ENCODE data around the gene AFF3.
"Not testable (repeated sequence)": the region's sequence is repeated elsewhere in the genome, so short reads cannot be mapped to it uniquely, and the experiment has no call there.

AFF3 gene

GRCh38 chr2:100142393-100142792 lies at the start of gene AFF3:
Gene AFF3, minus strand, starts transcription at chr2:100142590. Its CDS starts 38,136 bp downstream, at chr2:100104454.
- DNase-seq (ENCODE audit: low spot score): no peak

DNA sequence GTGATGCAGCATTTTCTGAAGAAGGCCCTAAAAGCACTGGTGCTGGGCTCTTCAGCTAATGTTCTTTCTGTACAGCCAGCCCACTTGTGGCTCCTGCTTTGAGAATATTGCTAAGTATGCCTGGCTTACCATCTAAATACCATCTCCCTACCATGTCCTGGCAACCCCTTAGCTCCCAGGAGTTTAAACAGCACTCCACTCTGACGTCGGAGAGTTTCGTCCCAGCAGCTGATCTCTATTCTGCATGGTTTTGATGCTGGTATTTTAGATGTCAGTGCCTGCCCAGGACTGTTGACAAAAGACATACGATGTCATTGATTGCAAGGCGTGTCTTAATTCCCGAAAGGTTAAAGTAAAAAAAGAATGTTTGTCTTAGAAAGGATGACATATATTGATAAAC lies 47.0 kb upstream of the AFF3 start:
- no peak for DNase-seq (ENCODE audit: low spot score)

- no peak for DNase-seq (ENCODE audit: low spot score)
Measured at GRCh38 chr2:100188326-100188725, 45.9 kb upstream of the AFF3 start.

- DNase-seq (ENCODE audit: low spot score): no peak
Measured at GRCh38 chr2:100186126-100186525, 43.7 kb upstream of the AFF3 start.

DNA sequence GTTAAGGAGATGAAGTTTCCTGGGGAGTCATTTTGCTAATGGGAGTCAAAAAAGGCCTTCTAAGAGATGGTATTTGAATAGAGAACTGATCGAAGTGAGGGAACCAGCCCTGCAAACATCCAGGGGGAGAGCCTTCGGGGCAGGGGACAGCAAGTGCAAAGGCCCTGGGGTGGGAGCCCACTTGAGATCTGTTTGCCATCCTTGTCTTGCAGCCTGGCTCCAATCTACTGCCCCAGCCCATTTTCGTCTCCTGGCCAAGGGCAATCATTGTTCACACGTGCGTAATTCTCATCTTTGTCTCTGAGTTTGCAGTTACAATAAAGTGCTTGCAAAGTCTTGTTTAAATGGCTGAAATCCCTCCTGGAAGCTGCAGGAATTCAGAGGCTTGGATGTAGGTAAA lies 43.1 kb upstream of the AFF3 start:
- no peak for DNase-seq (ENCODE audit: low spot score)

DNA sequence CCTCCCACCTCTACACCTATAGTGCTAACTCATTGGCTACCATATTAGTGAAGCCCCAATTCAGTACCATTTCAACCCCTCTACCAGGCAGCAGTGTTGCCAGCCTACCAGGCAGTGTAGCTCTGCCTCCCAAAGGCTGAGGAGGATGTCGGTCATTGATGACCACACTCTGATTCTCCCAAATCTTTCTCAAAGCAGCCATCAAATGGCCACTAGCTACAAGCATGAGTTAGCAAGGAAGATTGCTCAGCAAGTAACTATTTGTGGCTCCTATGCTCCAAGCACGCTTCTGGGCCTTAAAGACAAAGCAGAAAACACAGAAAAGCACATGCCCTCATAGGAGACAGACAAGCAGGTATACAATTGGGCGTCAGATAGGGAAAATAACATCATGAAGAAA lies 42.7 kb upstream of the AFF3 start:
- no peak for DNase-seq (ENCODE audit: low spot score)

- DNase-seq (ENCODE audit: low spot score): no peak
Measured at GRCh38 chr2:100184055-100184737, 41.8 kb upstream of the AFF3 start.

DNA sequence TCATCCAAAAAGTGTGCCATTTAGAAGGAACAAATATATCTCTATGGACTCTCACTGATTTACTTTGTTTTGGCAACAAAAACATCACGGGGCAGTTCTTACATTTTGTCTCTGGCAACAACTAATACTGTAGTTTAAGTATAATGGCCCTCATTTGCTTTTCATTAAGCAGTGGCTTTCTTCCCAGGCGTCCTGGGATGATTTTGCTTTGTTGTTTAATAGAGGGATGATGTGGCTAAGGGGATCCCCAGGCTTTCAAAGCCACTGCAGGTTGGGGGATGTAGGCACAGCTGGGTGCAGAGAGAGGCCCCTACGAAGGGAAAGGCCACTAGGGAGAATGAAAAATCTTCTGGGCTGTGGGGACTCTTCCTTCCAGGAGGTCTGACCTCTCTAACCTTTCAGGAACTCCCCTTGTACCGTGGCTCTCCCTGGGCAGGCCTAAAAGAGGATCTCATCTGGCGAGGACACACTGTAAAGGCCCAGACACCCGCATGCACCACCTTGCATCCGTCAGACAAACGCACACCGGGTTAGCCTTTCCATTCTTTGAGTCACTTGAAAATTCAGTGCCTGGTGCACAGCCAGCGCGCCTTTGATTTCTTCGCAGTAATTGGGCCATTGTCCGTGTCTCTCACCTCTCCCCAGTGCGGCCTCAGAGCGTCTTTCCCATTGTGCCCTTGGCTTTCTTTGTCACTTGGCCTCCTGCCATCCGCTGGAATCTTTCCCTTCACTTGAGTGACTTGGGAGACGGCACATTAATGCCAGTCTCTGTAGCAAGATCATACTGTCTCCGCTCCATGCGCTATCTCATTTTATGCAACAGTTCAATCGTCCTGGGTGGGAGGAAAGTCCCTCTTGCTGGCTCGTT lies 40.3 kb upstream of the AFF3 start:
- no peak for DNase-seq (ENCODE audit: low spot score)

- DNase-seq (ENCODE audit: low spot score): no peak
Measured at GRCh38 chr2:100180503-100180902, 38.1 kb upstream of the AFF3 start.

DNA sequence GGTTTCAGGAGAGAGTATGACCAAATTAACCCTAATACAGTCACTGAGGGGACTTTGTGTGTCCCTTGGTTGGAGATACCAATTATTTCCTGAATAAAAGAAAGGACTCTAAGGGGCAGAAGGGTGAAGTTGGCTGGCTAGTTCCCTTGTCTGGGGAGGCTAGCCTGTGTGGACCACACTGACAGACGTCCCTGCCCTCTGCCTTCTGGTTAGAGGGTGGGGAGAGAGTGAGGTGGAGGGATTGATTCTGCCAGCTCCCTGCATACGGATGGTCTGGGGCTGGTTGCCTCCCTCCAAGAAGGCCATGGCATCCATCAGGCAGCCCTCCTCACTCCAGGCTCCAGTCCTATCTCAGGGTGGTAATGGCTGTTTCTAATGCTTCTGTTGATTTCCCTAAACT lies 37.4 kb upstream of the AFF3 start:
- no peak for DNase-seq (ENCODE audit: low spot score)

GRCh38 chr2:100178864-100179263 lies 36.5 kb upstream of the AFF3 start:
- no peak for DNase-seq (ENCODE audit: low spot score)

GRCh38 chr2:100178085-100178788 lies 35.8 kb upstream of the AFF3 start:
- DNase-seq (ENCODE audit: low spot score): peak; percentile 64

GRCh38 chr2:100176925-100177324 lies 34.5 kb upstream of the AFF3 start:
- DNase-seq (ENCODE audit: low spot score): no peak

- no peak for DNase-seq (ENCODE audit: low spot score)
Measured at GRCh38 chr2:100174026-100174431, 31.6 kb upstream of the AFF3 start.

DNA sequence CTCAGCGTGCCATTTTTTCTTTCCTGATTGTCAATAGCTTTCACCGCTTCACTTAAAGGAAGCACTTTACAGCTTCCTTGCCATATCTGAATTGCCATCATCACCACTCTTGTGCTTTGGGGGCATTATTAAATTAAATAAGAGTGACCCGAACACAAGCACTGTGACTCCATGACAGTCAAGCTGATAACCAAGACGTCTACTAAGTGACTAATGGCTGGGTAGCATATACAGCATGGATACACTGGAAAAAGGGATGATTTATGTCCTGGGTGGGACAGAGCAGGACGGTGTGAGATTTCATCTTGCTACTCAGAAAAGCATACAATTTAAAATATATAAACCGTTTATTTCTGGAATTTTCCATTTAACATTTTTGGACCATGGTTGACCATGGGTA lies 24.3 kb upstream of the AFF3 start:
- no peak for DNase-seq (ENCODE audit: low spot score)

DNA sequence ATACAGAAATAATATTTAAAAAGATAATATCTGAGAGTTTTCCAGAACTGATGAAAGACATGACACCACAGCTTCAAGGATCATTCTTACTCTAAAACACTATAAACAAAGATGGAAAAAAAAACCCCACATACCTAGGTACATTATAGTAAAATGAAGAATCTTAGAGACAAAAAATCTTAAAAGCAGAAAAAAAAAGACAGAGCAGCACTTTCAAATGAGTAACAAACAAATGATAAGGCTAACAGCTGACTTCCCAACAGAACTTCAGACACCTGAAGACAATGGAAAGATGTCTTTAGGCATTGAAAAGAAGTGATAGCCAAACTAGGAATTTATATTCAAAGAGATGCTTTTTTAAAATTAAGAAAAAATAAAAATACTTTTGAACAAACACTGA lies 21.2 kb upstream of the AFF3 start:
- DNase-seq (ENCODE audit: low spot score): no peak

- no peak for DNase-seq (ENCODE audit: low spot score)
Measured at GRCh38 chr2:100161945-100162620, 19.7 kb upstream of the AFF3 start.

- DNase-seq (ENCODE audit: low spot score): no peak
Measured at GRCh38 chr2:100160396-100160795, 18.0 kb upstream of the AFF3 start.

DNA sequence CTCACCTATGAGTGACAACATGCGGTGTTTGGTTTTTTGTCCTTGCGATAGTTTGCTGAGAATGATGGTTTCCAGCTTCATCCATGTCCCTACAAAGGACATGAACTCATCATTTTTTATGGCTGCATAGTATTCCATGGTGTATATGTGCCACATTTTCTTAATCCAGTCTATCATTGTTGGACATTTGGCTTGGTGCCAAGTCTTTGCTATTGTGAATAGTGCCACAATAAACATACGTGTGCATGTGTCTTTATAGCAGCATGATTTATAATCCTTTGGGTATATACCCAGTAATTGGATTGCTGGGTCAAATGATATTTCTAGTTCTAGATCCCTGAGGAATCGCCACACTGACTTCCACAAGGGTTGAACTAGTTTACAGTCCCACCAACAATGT lies 9.4 kb upstream of the AFF3 start:
- DNase-seq (ENCODE audit: low spot score): not testable (repeated sequence)

DNA sequence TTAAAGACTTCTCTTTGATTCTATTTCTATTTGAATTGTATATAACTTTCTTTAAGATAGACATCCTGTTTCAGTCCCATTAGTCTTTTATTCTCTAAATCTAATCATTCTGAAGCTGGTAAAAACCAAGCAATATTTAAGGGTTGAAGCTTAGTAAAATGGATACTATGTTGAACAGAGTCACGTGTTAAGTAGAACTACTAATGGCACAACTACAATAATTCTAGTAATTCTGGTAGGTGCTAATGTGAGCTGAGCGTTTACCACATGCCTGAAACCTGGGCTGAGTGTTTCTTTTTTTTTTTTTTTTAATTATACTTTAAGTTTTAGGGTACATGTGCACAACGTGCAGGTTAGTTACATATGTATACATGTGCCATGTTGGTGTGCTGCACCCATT lies 8.9 kb upstream of the AFF3 start:
- DNase-seq (ENCODE audit: low spot score): no peak

DNA sequence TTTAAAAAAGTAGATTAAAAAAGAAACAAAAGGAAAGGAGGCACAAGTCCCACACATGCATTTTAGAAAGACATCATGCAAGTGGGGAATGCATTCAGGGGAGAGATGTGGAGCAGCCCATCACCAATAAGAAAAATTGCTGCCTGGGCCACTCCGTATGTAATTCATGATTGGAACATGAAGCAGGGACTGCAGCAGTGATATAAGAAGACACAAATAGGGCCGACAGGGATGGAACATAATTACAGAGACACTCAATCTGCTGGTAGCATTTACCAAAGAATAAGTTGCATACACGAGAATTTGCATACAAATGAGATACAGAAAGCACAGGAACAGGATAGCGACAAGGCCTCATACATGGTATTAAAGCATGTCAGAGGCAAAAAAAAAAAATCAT lies 6.5 kb upstream of the AFF3 start:
- no peak for DNase-seq (ENCODE audit: low spot score)

- DNase-seq (ENCODE audit: low spot score): no peak
Measured at GRCh38 chr2:100146657-100146960, 4.2 kb upstream of the AFF3 start.

Data from ecto neural progenitor cell (in vitro differentiated cells).